OCI-M2 (cell line): Measurements from ENCODE around the gene CFAP57.
A peak's percentile ranks its signal among the peaks of the same experiment; 100 is the strongest.
"Not testable (repeated sequence)": the region's sequence is repeated elsewhere in the genome, so short reads cannot be mapped to it uniquely, and the experiment has no call there.

ENCODE experiments used
- DNase-seq: peaks from one replicate; lab custom pipeline; 2025; ENCODE audit not compliant: unreplicated experiment; lab: John Stamatoyannopoulos, UW

The CFAP57 gene

GRCh38 chr1:43171876-43172526 lies at the start of gene CFAP57, which contains the start of gene EBNA1BP2:
CFAP57 (plus strand) TSS chr1:43172330; CDS start chr1:43172754, 424 bp downstream.
EBNA1BP2 (minus strand) TSS chr1:43172290; CDS start chr1:43172118, 172 bp downstream.
- peak; percentile 31 for DNase-seq

- no peak for DNase-seq
Measured at GRCh38 chr1:43123031-43123430, 49.1 kb upstream of the CFAP57 start.

GRCh38 chr1:43128816-43129215 lies 43.3 kb upstream of the CFAP57 start:
- DNase-seq: no peak

- no peak for DNase-seq
Measured at GRCh38 chr1:43129426-43129825, 42.7 kb upstream of the CFAP57 start.

GRCh38 chr1:43134068-43134467 lies 38.1 kb upstream of the CFAP57 start:
- no peak for DNase-seq

GRCh38 chr1:43134640-43135039 lies 37.5 kb upstream of the CFAP57 start:
- no peak for DNase-seq

GRCh38 chr1:43135857-43136781 lies 36.0 kb upstream of the CFAP57 start:
- no peak for DNase-seq

- no peak for DNase-seq
Measured at GRCh38 chr1:43137445-43138052, 34.6 kb upstream of the CFAP57 start.

GRCh38 chr1:43139295-43139694 lies 32.8 kb upstream of the CFAP57 start:
- not testable (repeated sequence) for DNase-seq

GRCh38 chr1:43140010-43140409 lies 32.1 kb upstream of the CFAP57 start:
- no peak for DNase-seq

GRCh38 chr1:43140583-43140982 lies 31.5 kb upstream of the CFAP57 start:
- no peak for DNase-seq

- no peak for DNase-seq
Measured at GRCh38 chr1:43143441-43143888, 28.7 kb upstream of the CFAP57 start.

- no peak for DNase-seq
Measured at GRCh38 chr1:43144237-43144636, 27.9 kb upstream of the CFAP57 start.

- DNase-seq: peak; percentile 26
Measured at GRCh38 chr1:43147625-43148327, 24.4 kb upstream of the CFAP57 start.

- DNase-seq: no peak
Measured at GRCh38 chr1:43149889-43150288, 22.2 kb upstream of the CFAP57 start.

- no peak for DNase-seq
Measured at GRCh38 chr1:43152866-43153265, 19.3 kb upstream of the CFAP57 start.

- DNase-seq: no peak
Measured at GRCh38 chr1:43153443-43153842, 18.7 kb upstream of the CFAP57 start.

- DNase-seq: no peak
Measured at GRCh38 chr1:43156026-43156425, 16.1 kb upstream of the CFAP57 start.

- no peak for DNase-seq
Measured at GRCh38 chr1:43165162-43165561, 7.0 kb upstream of the CFAP57 start.

GRCh38 chr1:43165765-43166164 lies 6.4 kb upstream of the CFAP57 start:
- no peak for DNase-seq

- no peak for DNase-seq
Measured at GRCh38 chr1:43171312-43171875, 736 bp upstream of the CFAP57 start.
